ENCODE measurements around the gene MATN1. TPM values are rescaled to one million over a fixed set of nuclear protein-coding genes. Genes with fewer than 3 reads are reported as not detected.

The MATN1 gene
- total and polyA plus RNA-seq, 2 of the 4 experiments (the other 2 are of a cell fraction) = 0.27 TPM; not detected in 1

DNA sequence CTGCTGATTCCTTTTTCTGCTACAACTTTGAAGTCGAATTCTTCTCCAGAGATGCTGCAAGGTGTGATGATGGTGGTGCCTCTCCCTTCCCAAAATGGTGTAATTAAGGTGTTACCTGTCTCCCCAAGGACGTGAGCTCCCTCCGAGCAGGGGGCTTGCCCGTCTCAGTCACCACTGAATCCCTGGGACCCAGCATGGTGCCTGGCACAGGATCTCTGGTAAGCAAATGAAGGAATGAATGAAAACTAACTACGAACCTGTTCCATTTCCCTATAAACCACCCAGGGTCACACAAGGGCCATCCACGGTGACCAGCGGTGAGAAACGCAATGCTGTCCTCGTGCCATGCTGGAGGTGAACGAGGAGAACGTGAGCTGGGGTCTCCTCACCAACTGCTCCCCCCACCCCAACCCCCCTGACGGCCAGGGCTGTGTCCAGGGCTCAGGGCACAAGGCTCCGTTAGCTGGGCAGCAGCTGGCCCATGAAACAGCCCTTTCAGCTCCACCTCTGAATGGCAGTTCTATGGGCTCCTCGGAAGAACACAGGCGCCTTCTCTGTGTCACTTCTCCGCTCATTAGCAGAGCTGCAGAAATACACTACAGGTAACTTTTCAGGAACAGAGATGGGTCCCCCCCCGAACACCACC, 2.2 kb upstream of the MATN1 start (continued):
- no peak for TF ChIP-seq CHD1 (IDR thresholded peaks at IDR 0.05; ENCODE audit: low read depth, low read length)

DNA sequence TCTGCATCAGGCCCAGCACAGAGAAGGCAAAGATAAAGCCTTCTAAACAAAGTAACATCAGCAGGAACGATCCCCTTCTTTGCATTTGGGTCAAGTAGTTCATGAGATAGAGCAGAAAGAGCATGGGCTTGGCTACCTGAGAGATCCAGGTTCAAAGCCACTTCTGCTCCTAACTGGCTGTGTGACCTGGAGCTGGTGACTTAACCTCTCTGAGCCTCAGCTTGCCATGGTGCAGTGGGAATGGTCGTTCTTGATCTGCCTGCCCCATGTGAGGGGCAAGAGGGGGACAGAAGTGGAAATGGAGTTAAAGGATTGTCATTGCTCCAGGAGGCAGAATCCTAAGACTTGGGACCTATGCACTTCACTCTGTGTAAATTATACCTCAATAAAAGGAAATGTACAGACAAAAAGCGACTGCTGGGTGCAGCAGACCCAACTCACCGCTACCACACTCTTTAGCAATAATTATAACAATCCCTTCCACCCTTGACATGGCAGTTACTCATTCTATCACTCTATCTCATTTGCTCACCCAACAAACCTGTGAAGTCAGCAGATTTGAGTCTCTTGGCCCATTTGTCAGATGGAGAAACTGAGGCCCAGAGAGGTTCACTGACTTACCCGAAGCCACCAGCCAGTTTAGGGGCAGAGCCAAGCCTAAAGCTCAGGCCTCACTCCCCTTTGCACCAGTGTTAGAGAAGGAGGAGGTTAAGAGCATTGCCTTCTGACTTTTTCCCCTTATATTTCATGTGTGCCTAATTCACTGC, 1.5 kb upstream of the MATN1 start:
- dilution Hi-C loops (cut with HindIII; ENCODE audit: low sequenced_read_pairs, unreplicated experiment) = no loop called here
- H3K4ac ChIP-seq (ENCODE audit: low read depth, low read length) = no peak overlapping the region
- no peak overlapping the region for H2BK15ac ChIP-seq (ENCODE audit: low read depth, low read length)
- H2BK5ac ChIP-seq (ENCODE audit: low read depth, low read length, poor library complexity, severe bottlenecking) = no peak overlapping the region
- no peak for ATAC-seq (ENCODE audit: low read depth)
- no peak overlapping the region for H4K5ac ChIP-seq (ENCODE audit: low read depth, low read length)
- DNase-seq = no peak
- no peaks in the 10 kb centered on the region for H3K9me3 ChIP-seq (ENCODE audit: control insufficient read depth, insufficient read depth, low read length)
- no peak overlapping the region for H3K23ac ChIP-seq (ENCODE audit: low read depth, low read length)
- 0 out of 2 replicates have a peak, but pooled peaks cover 2% of the 10 kb centered on the region for H3K9me1 ChIP-seq (ENCODE audit: insufficient read depth, low read length)
- H4K20me1 ChIP-seq (ENCODE audit: insufficient read depth, low read length) = no peaks in the 10 kb centered on the region; the same call in 1 of the 2 replicates
- H3K18ac ChIP-seq (ENCODE audit: low read depth, low read length) = no peak overlapping the region
- WGBS, 2 experiments (ENCODE audit: extremely low coverage in 2 of 2, insufficient read length in 1 of 2) = 67% methylated on average over 2 of the region's 5 CpGs; no CpG with 5 or more reads in 1 of the 2 experiments
- ChIA-PET CTCF (interaction anchor here (1.0 to 4.6 kb wide), 3 partner anchors 48 to 58 kb away, joined by 5 to 30 read pairs (median 7); no protein-coding TSS in a partner anchor), POLR2A (ENCODE audit: unreplicated experiment) (no interaction called here)
- no peaks in the 10 kb centered on the region for H3K79me1 ChIP-seq (ENCODE audit: low read depth in 1 of 2, low read length in 2 of 2)
- H3K4me1 ChIP-seq (ENCODE audit: control insufficient read depth, insufficient read depth, low read length) = peaks cover 10% of the 10 kb centered on the region; the same call in 1 of the 2 replicates
- H2AFZ ChIP-seq (replicated peaks; ENCODE audit: low read length, poor library complexity) = no peak overlapping the region
- no peak overlapping the region for H3K4me3 ChIP-seq (ENCODE audit: insufficient read depth, low read depth, low read length)
- no peaks in the 10 kb centered on the region for H3K27me3 ChIP-seq (ENCODE audit: control insufficient read depth, insufficient read depth, low read length)
- no peak overlapping the region for H2BK120ac ChIP-seq (ENCODE audit: low read depth, low read length)
- no peak overlapping the region for H2BK20ac ChIP-seq (ENCODE audit: low read depth, low read length)
- no peak overlapping the region for H3K14ac ChIP-seq (replicated peaks; ENCODE audit: low read depth, low read length)
- no peak overlapping the region for H3K9ac ChIP-seq (ENCODE audit: low read depth, low read length)
- H3K36me3 ChIP-seq (ENCODE audit: control insufficient read depth, insufficient read depth, low read length) = no peaks in the 10 kb centered on the region
- no peak overlapping the region for H4K91ac ChIP-seq (ENCODE audit: insufficient read depth, low read depth, low read length)
- no peak overlapping the region for H3K56ac ChIP-seq (ENCODE audit: extremely low read depth, insufficient read depth, low read length)
- no peak for TF ChIP-seq RCOR1 (IDR thresholded peaks at IDR 0.05; ENCODE audit: insufficient replicate concordance, low read length)
- TF ChIP-seq MAFK (IDR thresholded peaks at IDR 0.05; ENCODE audit: low read depth, low read length) = 0 out of 2 replicates have a peak, but pooled peaks have one; percentile 19
- TF ChIP-seq, protein P1, sequence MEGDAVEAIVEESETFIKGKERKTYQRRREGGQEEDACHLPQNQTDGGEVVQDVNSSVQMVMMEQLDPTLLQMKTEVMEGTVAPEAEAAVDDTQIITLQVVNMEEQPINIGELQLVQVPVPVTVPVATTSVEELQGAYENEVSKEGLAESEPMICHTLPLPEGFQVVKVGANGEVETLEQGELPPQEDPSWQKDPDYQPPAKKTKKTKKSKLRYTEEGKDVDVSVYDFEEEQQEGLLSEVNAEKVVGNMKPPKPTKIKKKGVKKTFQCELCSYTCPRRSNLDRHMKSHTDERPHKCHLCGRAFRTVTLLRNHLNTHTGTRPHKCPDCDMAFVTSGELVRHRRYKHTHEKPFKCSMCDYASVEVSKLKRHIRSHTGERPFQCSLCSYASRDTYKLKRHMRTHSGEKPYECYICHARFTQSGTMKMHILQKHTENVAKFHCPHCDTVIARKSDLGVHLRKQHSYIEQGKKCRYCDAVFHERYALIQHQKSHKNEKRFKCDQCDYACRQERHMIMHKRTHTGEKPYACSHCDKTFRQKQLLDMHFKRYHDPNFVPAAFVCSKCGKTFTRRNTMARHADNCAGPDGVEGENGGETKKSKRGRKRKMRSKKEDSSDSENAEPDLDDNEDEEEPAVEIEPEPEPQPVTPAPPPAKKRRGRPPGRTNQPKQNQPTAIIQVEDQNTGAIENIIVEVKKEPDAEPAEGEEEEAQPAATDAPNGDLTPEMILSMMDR (conservative IDR thresholded peaks at IDR 0.05; ENCODE audit: low read depth, low read length) = no peak
- intact Hi-C loops (cut with micrococcal nuclease) = no loop called here
- no peak overlapping the region for H4K8ac ChIP-seq (ENCODE audit: low read depth in 2 of 2, low read length in 2 of 2)
- H2AK5ac ChIP-seq (ENCODE audit: low read depth, low read length) = no peak overlapping the region
- in situ Hi-C loops (cut with MboI; ENCODE audit: low sequenced_read_pairs) = loop anchor here (5.0 kb wide), 2 partner anchors 37 to 187 kb away; no protein-coding TSS in a partner anchor
- H3K4me2 ChIP-seq (ENCODE audit: low read depth, low read length) = no peak overlapping the region
- no TSS peak for BruUV-seq (replicated peaks)
- no peak overlapping the region for H2AK9ac ChIP-seq (replicated peaks; ENCODE audit: low read depth, low read length, poor library complexity)
- H3K27ac ChIP-seq (ENCODE audit: insufficient read depth, low read length) = no peak overlapping the region

Measured in IMR-90 (cell line).